Body of pancreas (tissue), 4 donors: Measurements from ENCODE around the gene GOLM1.

ENCODE experiments used
- POLR2A ChIP-seq, 3 donors: fragments of 450-650 bp; IDR thresholded peaks; one replicate each; pipeline ENCODE4 v1.6.1; 2016; ENCODE audit warnings: antibody characterized with exemption in 3 of 3, mild to moderate bottlenecking in 2 of 3
- TF ChIP-seq, protein P1 (sequence below), 7 experiments: fragments of 450-650 bp in 4 of 7; fragments of 200-600 bp in 3 of 7; sonication (generic) in 3 of 7; IDR thresholded peaks; one replicate each; pipeline ENCODE4 v1.5.1; 2016 to 2019; ENCODE audit warnings: antibody characterized with exemption in 7 of 7

DNA sequence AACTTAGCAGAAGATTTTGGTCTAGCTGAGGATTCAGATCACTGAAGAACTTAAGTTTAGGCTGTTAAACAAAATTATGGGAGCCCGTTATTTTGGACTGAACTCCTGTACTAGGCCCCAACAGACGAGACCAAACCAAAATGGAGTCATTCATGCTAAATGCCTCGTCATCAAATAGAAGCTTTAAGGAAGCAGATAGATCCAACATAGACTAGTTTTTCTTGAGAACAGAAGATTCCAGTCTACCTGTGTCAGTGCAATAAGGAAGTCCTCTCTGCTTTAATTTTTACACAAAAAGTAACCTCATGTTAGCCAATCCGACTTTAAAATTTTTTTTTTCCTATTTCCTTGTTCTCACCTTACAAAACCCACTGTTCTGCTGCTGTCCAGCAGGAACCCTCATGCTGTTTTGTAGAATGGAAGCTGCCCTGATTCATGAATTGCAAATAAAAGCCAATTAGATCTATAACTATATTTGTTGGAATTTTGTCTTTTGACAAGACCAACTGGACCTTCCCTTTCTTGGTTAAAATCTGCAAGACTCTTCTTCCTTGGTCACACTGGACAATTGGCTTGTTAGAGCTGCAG is 29.0 kb upstream of the GOLM1 start:
- TF ChIP-seq, protein P1, sequence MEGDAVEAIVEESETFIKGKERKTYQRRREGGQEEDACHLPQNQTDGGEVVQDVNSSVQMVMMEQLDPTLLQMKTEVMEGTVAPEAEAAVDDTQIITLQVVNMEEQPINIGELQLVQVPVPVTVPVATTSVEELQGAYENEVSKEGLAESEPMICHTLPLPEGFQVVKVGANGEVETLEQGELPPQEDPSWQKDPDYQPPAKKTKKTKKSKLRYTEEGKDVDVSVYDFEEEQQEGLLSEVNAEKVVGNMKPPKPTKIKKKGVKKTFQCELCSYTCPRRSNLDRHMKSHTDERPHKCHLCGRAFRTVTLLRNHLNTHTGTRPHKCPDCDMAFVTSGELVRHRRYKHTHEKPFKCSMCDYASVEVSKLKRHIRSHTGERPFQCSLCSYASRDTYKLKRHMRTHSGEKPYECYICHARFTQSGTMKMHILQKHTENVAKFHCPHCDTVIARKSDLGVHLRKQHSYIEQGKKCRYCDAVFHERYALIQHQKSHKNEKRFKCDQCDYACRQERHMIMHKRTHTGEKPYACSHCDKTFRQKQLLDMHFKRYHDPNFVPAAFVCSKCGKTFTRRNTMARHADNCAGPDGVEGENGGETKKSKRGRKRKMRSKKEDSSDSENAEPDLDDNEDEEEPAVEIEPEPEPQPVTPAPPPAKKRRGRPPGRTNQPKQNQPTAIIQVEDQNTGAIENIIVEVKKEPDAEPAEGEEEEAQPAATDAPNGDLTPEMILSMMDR (IDR thresholded peaks at IDR 0.05) = peak in 1 of 7 experiments; percentile 6
- no peak for TF ChIP-seq POLR2A (IDR thresholded peaks at IDR 0.05)
